K562 (cell line): ENCODE measurements around the gene DNAJC2. TPM values are rescaled to one million over a fixed set of nuclear protein-coding genes. Genes with fewer than 3 reads are reported as not detected.

Experiments
- ARID1B ChIP-seq: fragments of 450-650 bp; IDR thresholded peaks from 2 replicates; pipeline ENCODE4 v1.6.1; 2016; ENCODE audit warnings: antibody characterized with exemption, mild to moderate bottlenecking, inconsistent platforms
- COPS2 ChIP-seq: fragments of 450-650 bp; conservative IDR thresholded peaks from 2 replicates; pipeline ENCODE4 v1.6.1; 2016; ENCODE audit warnings: mild to moderate bottlenecking, moderate library complexity
- GABPB2 ChIP-seq: fragments of 250-450 bp; sonication (Bioruptor Pico); conservative IDR thresholded peaks from 2 replicates; pipeline ENCODE4 v1.5.1; 2021; ENCODE audit warnings: mild to moderate bottlenecking
- HIVEP1 ChIP-seq: fragments of 250-450 bp; sonication (Bioruptor Pico); IDR thresholded peaks from 2 replicates; pipeline ENCODE4 v1.4.0; 2020; ENCODE audit warnings: mild to moderate bottlenecking
- HMG20A ChIP-seq: fragments of 450-650 bp; formaldehyde crosslinking; conservative IDR thresholded peaks from 2 replicates; pipeline ENCODE4 v1.4.0; 2020; ENCODE audit warnings: mild to moderate bottlenecking, mixed read lengths
- HNRNPK ChIP-seq: fragments of 200-400 bp; formaldehyde crosslinking; IDR thresholded peaks from one replicate; pipeline ENCODE4 v1.6.1; 2018; ENCODE audit warnings: mild to moderate bottlenecking, low read depth, low read length; ENCODE audit not compliant: poor library complexity, severe bottlenecking
- IFI16 ChIP-seq: fragments of 250-450 bp; sonication (Bioruptor Pico); IDR thresholded peaks from 2 replicates; pipeline ENCODE4 v2.1.2; 2022; ENCODE audit warnings: mild to moderate bottlenecking, inconsistent platforms
- KAT7 ChIP-seq: sonication (generic); formaldehyde crosslinking; IDR thresholded peaks from 2 replicates; pipeline ENCODE4 v1.8.0; 2022; ENCODE audit warnings: missing genetic modification reagents, mild to moderate bottlenecking, borderline replicate concordance
- KDM4B ChIP-seq, 2 experiments: fragments of 450-650 bp in 1 of 2; sonication (generic) in 1 of 2; IDR thresholded peaks; 2 replicates each; pipeline ENCODE4 v1.6.1; 2016 to 2017; ENCODE audit warnings: borderline replicate concordance in 2 of 2, antibody characterized with exemption in 1 of 2, low read depth in 1 of 2, mild to moderate bottlenecking in 1 of 2
- KLF1 ChIP-seq: fragments of 450-650 bp; IDR thresholded peaks from 2 replicates; pipeline ENCODE4 v1.6.1; 2016; ENCODE audit warnings: missing genetic modification characterization, missing compliant biosample characterization
- MTA2 ChIP-seq: fragments of 450-650 bp; IDR thresholded peaks from 2 replicates; pipeline ENCODE4 v1.6.1; 2016; ENCODE audit warnings: low read depth
- NCOR1 ChIP-seq: fragments of 450-650 bp; IDR thresholded peaks from 2 replicates; pipeline ENCODE4 v1.6.1; 2016; ENCODE audit warnings: mild to moderate bottlenecking, moderate library complexity
- PCBP2 ChIP-seq: fragments of 200-400 bp; formaldehyde crosslinking; IDR thresholded peaks from 2 replicates; pipeline ENCODE4 v1.6.1; 2018; ENCODE audit warnings: low read length, low read depth, mild to moderate bottlenecking, moderate library complexity; ENCODE audit not compliant: poor library complexity, severe bottlenecking
- PHF8 ChIP-seq: fragments of 200-600 bp; sonication (generic); IDR thresholded peaks from 2 replicates; pipeline ENCODE4 v1.6.1; 2012; ENCODE audit warnings: mixed run types, mild to moderate bottlenecking, inconsistent platforms, low read length, moderate library complexity, borderline replicate concordance
- POU5F1 ChIP-seq: fragments of 150-350 bp; IDR thresholded peaks from 2 replicates; pipeline ENCODE4 v1.6.1; 2014; ENCODE audit warnings: borderline replicate concordance, low read length, low read depth, mild to moderate bottlenecking; ENCODE audit not compliant: partially characterized antibody
- PYGO2 ChIP-seq: fragments of 450-650 bp; IDR thresholded peaks from 2 replicates; pipeline ENCODE4 v1.6.1; 2016; ENCODE audit warnings: mild to moderate bottlenecking, missing genetic modification characterization, moderate library complexity, missing compliant biosample characterization
- SAFB2 ChIP-seq: fragments of 200-400 bp; formaldehyde crosslinking; IDR thresholded peaks from 2 replicates; pipeline ENCODE4 v1.6.1; 2018; ENCODE audit warnings: borderline replicate concordance, low read length, low read depth, moderate library complexity; ENCODE audit not compliant: severe bottlenecking
- SIX5 ChIP-seq, 2 experiments: IDR thresholded peaks; 2 replicates each; pipeline ENCODE4 v1.6.1; 2011; ENCODE audit warnings: low read length in 2 of 2, borderline replicate concordance in 1 of 2, low read depth in 1 of 2, mild to moderate bottlenecking in 1 of 2, moderate library complexity in 1 of 2; ENCODE audit not compliant: insufficient read depth in 1 of 2
- TRIM28 ChIP-seq: fragments of 450-650 bp; IDR thresholded peaks from 2 replicates; pipeline ENCODE4 v1.6.1; 2017
- ZNF239 ChIP-seq: fragments of 250-450 bp; sonication (Bioruptor Pico); IDR thresholded peaks from 2 replicates; pipeline ENCODE4 v1.4.0; 2020; ENCODE audit warnings: mild to moderate bottlenecking
- ZNF431 ChIP-seq: sonication (generic); formaldehyde crosslinking; IDR thresholded peaks from 2 replicates; pipeline ENCODE4 v1.8.0; 2022; ENCODE audit warnings: mild to moderate bottlenecking, missing genetic modification reagents
- ZNF592 ChIP-seq: fragments of 450-650 bp; IDR thresholded peaks from 2 replicates; pipeline ENCODE4 v1.6.1; 2017; ENCODE audit warnings: antibody characterized with exemption, mild to moderate bottlenecking
- polyA plus RNA-seq, 8 experiments: library from polyadenylated mRNA; depleted of rRNA in 4 of 8; stranded (reverse) in 5 of 8; unstranded in 3 of 8; fragments of >200 nt; fragmentation: Nextera tagmentation in 2 of 8; fragmentation: Illumina TruSeq in 1 of 8; extraction: Ambion mirVana in 2 of 8; extraction: Trizol in 1 of 8; gene quantifications; 2 replicates each; pipeline versions ENCODE4 v1.2.1 to v1.2.3, GENCODE V29; 2011 to 2014; ENCODE audit warnings: inconsistent platforms in 1 of 8, missing spikeins in 1 of 8
- total RNA-seq, 7 experiments: library from RNA; depleted of rRNA in 6 of 7; stranded (reverse); fragments of >200 nt in 6 of 7; fragmentation: Illumina TruSeq in 2 of 7; extraction: Trizol in 2 of 7; gene quantifications; 2 replicates each; pipeline versions ENCODE4 v1.2.1 to v1.2.3, GENCODE V29; 2011 to 2021; ENCODE audit warnings: low replicate concordance in 1 of 7
- TF ChIP-seq, protein P1 (sequence below): fragments of 450-650 bp; IDR thresholded peaks from 2 replicates; pipeline ENCODE4 v1.6.1; 2017; ENCODE audit warnings: mild to moderate bottlenecking, moderate library complexity
- TF ChIP-seq, protein P2 (sequence below): fragments of 250-450 bp; sonication (Bioruptor Pico); IDR thresholded peaks from 2 replicates; pipeline ENCODE4 v1.8.0; 2022; ENCODE audit warnings: moderate library complexity, mild to moderate bottlenecking, inconsistent platforms

The DNAJC2 gene
- total and polyA plus RNA-seq, 9 of the 15 experiments (the other 6 are each of a cell fraction or from before 2014, with no cell fraction given), result 40.2 to 157 (median 92.1) TPM

DNA sequence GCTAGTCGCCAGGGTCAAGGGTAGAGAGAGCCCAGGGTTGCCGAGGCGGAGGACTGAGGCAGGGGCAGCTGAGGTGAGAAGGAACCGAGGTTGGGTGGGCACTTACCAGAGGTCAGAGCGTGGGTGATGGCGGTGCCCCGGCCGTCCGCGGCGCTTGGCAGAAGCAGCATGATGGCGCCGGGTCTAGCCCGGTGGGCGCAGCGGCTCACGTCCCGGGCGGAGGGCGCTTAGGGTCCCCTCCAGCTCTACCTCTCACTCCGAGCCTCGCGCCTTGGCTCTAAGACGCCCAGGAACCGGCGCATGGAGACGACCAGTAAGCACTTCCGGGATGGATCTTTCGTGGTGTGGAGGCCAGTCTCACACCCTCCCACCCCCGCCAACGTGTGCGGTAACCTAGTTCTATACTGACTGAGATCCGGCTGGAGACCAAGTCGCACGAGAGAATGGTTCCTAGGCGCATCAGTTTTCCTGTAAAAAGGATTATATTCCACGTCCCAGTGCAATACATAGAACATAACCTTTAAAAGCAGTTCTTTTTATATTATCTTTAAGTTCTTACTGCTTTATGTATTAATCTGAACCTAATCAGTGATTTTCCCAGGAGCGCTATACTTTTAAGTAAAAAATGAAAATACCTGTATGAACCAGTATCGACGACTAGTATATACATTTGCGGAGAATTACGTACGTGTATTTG is at the start of gene DNAJC2 (continued):
- TF ChIP-seq, protein P1, sequence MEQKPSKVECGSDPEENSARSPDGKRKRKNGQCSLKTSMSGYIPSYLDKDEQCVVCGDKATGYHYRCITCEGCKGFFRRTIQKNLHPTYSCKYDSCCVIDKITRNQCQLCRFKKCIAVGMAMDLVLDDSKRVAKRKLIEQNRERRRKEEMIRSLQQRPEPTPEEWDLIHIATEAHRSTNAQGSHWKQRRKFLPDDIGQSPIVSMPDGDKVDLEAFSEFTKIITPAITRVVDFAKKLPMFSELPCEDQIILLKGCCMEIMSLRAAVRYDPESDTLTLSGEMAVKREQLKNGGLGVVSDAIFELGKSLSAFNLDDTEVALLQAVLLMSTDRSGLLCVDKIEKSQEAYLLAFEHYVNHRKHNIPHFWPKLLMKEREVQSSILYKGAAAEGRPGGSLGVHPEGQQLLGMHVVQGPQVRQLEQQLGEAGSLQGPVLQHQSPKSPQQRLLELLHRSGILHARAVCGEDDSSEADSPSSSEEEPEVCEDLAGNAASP, result no peak
- TF ChIP-seq ZNF239 (CRISPR knock-in tag), result no peak
- peak; percentile 40 to 52; a peak in 2 of 4 replicates for TF ChIP-seq SIX5 (IDR thresholded peaks at IDR 0.05; ENCODE audit: borderline replicate concordance in 1 of 2, insufficient read depth in 1 of 2, low read depth in 1 of 2, low read length in 2 of 2)
- peak in 1 of 2 experiments; percentile 92; a peak in 2 of 4 replicates for TF ChIP-seq KDM4B (IDR thresholded peaks at IDR 0.05; ENCODE audit: borderline replicate concordance in 2 of 2, low read depth in 1 of 2)
- TF ChIP-seq MTA2, result no peak
- TF ChIP-seq ZNF592, result peak; percentile 62
- no peak for TF ChIP-seq HIVEP1 (CRISPR knock-in tag)
- TF ChIP-seq PYGO2 (tag), result no peak
- TF ChIP-seq NCOR1, result peak; percentile 62; the same call in 1 of the 2 replicates
- no peak for TF ChIP-seq IFI16 (CRISPR knock-in tag)
- TF ChIP-seq KLF1, result peak; percentile 25
- TF ChIP-seq KAT7 (CRISPR knock-in tag), result no peak
- TF ChIP-seq SAFB2, result no peak
- no peak for TF ChIP-seq GABPB2 (CRISPR knock-in tag)
- TF ChIP-seq, protein P2, sequence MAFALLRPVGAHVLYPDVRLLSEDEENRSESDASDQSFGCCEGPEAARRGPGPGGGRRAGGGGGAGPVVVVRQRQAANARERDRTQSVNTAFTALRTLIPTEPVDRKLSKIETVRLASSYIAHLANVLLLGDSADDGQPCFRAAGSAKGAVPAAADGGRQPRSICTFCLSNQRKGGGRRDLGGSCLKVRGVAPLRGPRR (CRISPR knock-in tag), result no peak
- TF ChIP-seq POU5F1, result no peak
- no peak for TF ChIP-seq COPS2
- no peak for TF ChIP-seq ARID1B
- peak; percentile 93 for TF ChIP-seq PHF8
- TF ChIP-seq HNRNPK, result no peak
- no peak for TF ChIP-seq TRIM28
- TF ChIP-seq HMG20A (CRISPR knock-in tag), result no peak
- peak; percentile 32 for TF ChIP-seq ZNF431 (CRISPR knock-in tag)
- TF ChIP-seq PCBP2, result no peak
